T-helper 17 cell (primary cell): Measurements from ENCODE around the gene CLRN3. TPM values are rescaled to one million over a fixed set of nuclear protein-coding genes. Genes with fewer than 3 reads are reported as not detected.

Experiments used
- ATAC-seq: fragments of 150-1000 bp; cut with Tn5 transposase; 2 replicates; pipeline ENCODE4 v1.10.0; 2021; ENCODE audit warnings: mild to moderate bottlenecking, moderate library complexity
- DNase-seq, 3 donors: peaks; one replicate each; pipeline versions ENCODE4 v3.0.0 to v3.0.0-alpha.2; 2020 to 2021
- H3K9me3 ChIP-seq: one replicate; pipeline ENCODE4 v1.7.0; 2013; ENCODE audit warnings: low read length, mild to moderate bottlenecking; ENCODE audit not compliant: control insufficient read depth, poor library complexity, severe bottlenecking
- H3K27ac Mint-ChIP-seq: one replicate; pipeline ENCODE4 v1.8.0; 2022; ENCODE audit warnings: mild to moderate bottlenecking, moderate library complexity, mixed read lengths
- H3K27me3 Mint-ChIP-seq: one replicate; pipeline ENCODE4 v1.8.0; 2022; ENCODE audit warnings: mixed read lengths
- H3K36me3 Mint-ChIP-seq: one replicate; pipeline ENCODE4 v1.8.0; 2022; ENCODE audit warnings: low read depth, mixed read lengths
- H3K4me1 Mint-ChIP-seq: one replicate; pipeline ENCODE4 v1.8.0; 2022; ENCODE audit warnings: mild to moderate bottlenecking, mixed read lengths
- H3K4me3 Mint-ChIP-seq: one replicate; pipeline ENCODE4 v1.8.0; 2022; ENCODE audit warnings: mild to moderate bottlenecking, moderate library complexity, mixed read lengths
- total RNA-seq, 4 donors: library from RNA in 2 of 4; stranded (reverse) in 2 of 4; gene quantifications; one replicate each; pipeline ENCODE4 v1.2.3 and lab custom pipeline; 2022 to 2026

CLRN3 gene
- total RNA-seq, 2 donors from 2014 or later = not detected

GRCh38 chr10:127883516-127883915 lies 9.2 kb downstream of the CLRN3 start:
- H3K9me3 ChIP-seq = no peaks in the 10 kb centered on the region
- DNase-seq (no peak), ATAC-seq (no peak)
- Mint-ChIP-seq H3K4me1 (peaks cover 14% of the 10 kb centered on the region), H3K27me3 (peaks cover 19% of the 10 kb centered on the region), H3K27ac (no peak overlapping the region), H3K4me3 (no peak overlapping the region), H3K36me3 (no peaks in the 10 kb centered on the region)

DNA sequence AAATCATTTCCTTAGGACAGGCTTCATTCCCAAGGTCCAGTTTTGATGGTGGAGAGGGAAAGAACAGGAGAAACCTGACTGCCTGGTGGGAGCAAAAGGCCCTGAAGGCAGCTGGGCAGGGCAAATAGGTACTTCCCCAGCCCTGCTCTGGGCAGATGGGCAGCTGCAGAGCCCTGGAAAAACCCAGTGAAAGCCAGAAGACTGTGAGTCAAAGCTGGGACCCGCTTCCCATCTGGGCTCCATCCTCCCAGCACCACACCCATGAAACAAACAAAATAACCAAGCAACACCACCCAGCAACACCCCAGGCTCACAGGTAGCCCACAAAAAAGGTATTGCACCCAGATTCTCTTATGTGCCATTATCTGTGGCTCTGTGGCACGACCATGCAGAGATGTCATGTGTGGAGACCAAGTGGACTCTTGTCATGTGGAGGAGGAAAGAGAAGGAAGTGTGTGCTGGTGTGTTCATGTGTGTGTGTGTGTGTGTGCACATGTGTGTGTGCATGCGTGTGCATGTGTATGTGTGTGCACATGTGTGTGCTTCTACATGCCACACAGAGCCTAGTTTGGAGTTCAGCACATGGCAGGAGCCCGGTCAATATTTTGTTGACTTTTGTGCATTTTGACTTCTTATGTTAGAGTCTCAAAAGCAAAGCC lies 9.8 kb downstream of the CLRN3 start:
- no peak for DNase-seq
- Mint-ChIP-seq H3K4me3 (no peak overlapping the region), H3K27ac (no peak overlapping the region), H3K27me3 (peaks cover 13% of the 10 kb centered on the region), H3K4me1 (peaks cover 17% of the 10 kb centered on the region), H3K36me3 (no peaks in the 10 kb centered on the region)
- ATAC-seq = no peak
- H3K9me3 ChIP-seq = no peaks in the 10 kb centered on the region

DNA sequence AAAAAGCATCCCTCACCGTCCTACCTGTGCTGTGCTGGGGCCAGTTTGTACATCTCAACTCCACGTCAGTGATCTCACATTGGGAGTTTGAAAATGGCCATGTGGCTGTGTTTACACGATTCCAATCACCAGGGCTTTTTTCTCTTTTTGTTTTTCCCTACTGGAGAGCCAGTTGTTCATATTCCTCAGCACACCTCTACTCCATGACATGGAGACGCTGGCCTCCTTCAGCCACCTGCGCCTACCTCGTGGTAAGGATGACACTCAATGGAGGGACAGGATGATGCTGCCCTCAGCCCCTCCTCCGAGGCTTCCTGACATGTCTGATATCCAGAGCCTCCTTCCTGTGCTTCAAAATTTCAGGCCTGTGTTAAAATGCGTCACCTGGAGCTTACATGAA lies 10.3 kb downstream of the CLRN3 start:
- no peak for ATAC-seq
- DNase-seq = no peak
- no peaks in the 10 kb centered on the region for H3K9me3 ChIP-seq
- Mint-ChIP-seq H3K36me3 (no peaks in the 10 kb centered on the region), H3K4me3 (no peak overlapping the region), H3K27me3 (peaks cover 8% of the 10 kb centered on the region), H3K27ac (no peak overlapping the region), H3K4me1 (peaks cover 17% of the 10 kb centered on the region)

DNA sequence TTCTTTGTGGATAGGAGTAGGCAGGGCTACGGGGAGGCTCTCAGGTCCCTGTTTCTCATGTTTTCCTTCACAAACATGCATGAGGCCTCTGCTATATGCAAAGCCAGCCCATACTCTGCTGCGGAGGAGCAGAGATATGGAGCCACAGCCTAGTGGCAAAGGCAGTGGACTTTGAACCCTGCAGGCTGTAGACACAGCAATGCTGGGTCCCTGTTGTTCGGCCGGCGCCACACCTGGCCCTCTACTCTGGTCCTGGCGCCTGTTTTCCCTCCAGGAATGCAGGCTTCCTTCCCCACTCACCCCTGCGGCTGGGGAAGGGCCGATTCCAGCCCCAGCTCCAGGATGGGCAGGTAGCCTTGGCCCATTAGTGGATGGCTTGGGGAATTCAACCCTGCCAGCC lies 11.5 kb downstream of the CLRN3 start:
- H3K4me3 Mint-ChIP-seq = no peak overlapping the region

DNA sequence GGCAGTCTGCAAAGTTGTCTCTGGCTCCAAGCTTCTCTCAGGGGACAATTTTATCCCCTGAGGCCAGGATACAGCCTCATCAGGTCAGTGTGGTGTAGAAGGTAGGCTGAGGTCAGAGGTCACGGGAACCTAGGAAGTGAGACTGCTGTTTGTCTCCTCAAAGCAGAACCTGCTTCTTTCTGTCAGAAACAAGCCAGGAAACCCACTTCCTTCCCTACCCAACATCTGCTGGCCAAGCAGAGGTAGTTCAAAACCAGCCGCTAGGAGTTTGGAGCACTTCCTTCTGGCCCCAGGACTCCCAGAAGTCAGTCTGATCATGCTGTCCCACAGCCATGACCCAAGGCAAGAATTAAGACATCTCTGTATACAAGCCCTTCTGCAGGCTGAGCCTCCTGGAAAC lies 12.2 kb downstream of the CLRN3 start:
- no peak for DNase-seq
- H3K36me3 Mint-ChIP-seq = no peaks in the 10 kb centered on the region
- peaks cover under 1% of the 10 kb centered on the region for H3K27me3 Mint-ChIP-seq
- H3K9me3 ChIP-seq = no peaks in the 10 kb centered on the region
- no peak overlapping the region for H3K4me3 Mint-ChIP-seq
- ATAC-seq = peak; percentile 40
- peak overlapping the region; percentile 56 for H3K27ac Mint-ChIP-seq
- H3K4me1 Mint-ChIP-seq = peaks cover 17% of the 10 kb centered on the region

More for the DNA sequence above, 11.5 kb downstream of the CLRN3 start:
- Mint-ChIP-seq H3K27ac (peak overlapping the region; percentile 56), H3K36me3 (no peaks in the 10 kb centered on the region), H3K27me3 (peaks cover 3% of the 10 kb centered on the region), H3K4me1 (peaks cover 17% of the 10 kb centered on the region)
- no peak for DNase-seq
- no peak for ATAC-seq
- H3K9me3 ChIP-seq = no peaks in the 10 kb centered on the region

GRCh38 chr10:127878475-127879055 lies 14.2 kb downstream of the CLRN3 start:
- ATAC-seq (no peak), DNase-seq (no peak)
- no peak overlapping the region for H3K27ac Mint-ChIP-seq
- H3K4me1 Mint-ChIP-seq = peaks cover 17% of the 10 kb centered on the region
- H3K27me3 Mint-ChIP-seq = peaks cover 17% of the 10 kb centered on the region
- H3K36me3 Mint-ChIP-seq = no peaks in the 10 kb centered on the region
- H3K9me3 ChIP-seq = no peaks in the 10 kb centered on the region
- H3K4me3 Mint-ChIP-seq = no peak overlapping the region

DNA sequence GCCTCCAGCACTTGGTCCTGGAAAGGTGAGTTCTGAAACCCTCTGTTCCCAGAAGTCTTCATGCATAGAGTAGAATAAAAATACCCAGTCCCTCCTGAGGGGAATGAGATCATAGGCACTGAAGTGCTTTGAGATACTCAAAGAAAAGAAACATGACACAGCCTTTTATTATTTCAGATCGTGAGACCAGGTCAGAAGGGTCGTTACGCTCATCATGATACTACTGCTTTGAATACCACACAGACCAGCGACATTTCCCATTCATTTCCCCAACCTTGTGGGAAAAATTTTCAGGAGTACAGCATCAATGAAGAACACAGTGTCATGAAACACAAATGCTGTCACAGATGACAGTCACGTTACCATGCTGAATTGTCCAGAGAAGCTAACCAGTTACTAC lies 15.0 kb downstream of the CLRN3 start:
- Mint-ChIP-seq H3K36me3 (no peaks in the 10 kb centered on the region), H3K4me3 (no peak overlapping the region), H3K27me3 (peaks cover 25% of the 10 kb centered on the region), H3K27ac (no peak overlapping the region), H3K4me1 (peaks cover 17% of the 10 kb centered on the region)
- ATAC-seq (no peak), DNase-seq (no peak)
- no peaks in the 10 kb centered on the region for H3K9me3 ChIP-seq

- H3K9me3 ChIP-seq = no peaks in the 10 kb centered on the region
- DNase-seq (no peak), ATAC-seq (no peak)
- H3K4me1 Mint-ChIP-seq = peaks cover 17% of the 10 kb centered on the region
- no peaks in the 10 kb centered on the region for H3K36me3 Mint-ChIP-seq
- no peak overlapping the region for H3K27ac Mint-ChIP-seq
- H3K4me3 Mint-ChIP-seq = no peak overlapping the region
- peaks cover 30% of the 10 kb centered on the region for H3K27me3 Mint-ChIP-seq
Observed at GRCh38 chr10:127877116-127877515, 15.6 kb downstream of the CLRN3 start.

- Mint-ChIP-seq H3K27ac (no peak overlapping the region), H3K4me1 (peaks cover 17% of the 10 kb centered on the region)
Observed at GRCh38 chr10:127875916-127876315, 16.8 kb downstream of the CLRN3 start.

GRCh38 chr10:127875449-127875765 lies 17.3 kb downstream of the CLRN3 start:
- ATAC-seq = no peak
- no peak overlapping the region for H3K27ac Mint-ChIP-seq

More at GRCh38 chr10:127875916-127876315, 16.8 kb downstream of the CLRN3 start:
- Mint-ChIP-seq H3K27me3 (peaks cover 40% of the 10 kb centered on the region), H3K36me3 (peaks cover 2% of the 10 kb centered on the region), H3K4me3 (no peak overlapping the region)
- DNase-seq (no peak), ATAC-seq (no peak)
- H3K9me3 ChIP-seq = no peaks in the 10 kb centered on the region

DNA sequence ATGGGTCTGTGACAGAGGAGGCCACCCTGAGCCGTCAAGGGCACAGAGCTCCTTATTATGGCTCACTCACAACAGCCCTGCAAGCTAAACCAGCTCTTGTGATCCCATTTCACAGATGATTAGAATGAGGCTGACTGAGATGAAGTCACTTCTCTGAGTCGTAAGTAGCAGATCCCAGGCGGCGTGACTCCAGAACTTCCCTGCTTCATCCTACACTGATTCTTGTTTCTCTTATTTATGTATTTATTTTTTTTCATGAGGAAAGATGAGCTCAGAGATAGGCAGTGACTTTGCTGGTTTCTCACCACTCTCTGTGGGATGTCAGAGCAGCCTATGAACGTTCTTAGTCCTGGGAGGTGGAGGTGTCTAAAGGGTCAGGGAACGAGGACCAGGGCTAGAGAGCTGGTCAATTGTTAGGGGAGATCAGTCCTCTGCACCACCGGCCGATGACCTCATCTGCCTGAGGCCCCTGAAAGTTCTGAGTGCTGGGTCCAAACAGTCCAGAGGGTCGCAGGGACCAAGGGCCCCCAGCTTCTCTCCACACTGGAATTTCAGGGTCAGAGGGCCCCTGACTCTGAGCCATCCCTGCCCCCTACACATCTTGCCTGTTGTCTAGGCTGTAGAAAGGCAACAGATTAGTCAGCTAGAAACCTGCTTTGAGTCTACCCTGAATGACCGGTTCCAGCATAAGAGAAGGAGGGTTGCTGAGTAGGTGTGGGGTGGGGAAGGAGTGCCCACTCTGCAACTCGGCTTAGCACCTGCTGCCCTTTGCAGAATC lies 17.9 kb downstream of the CLRN3 start:
- H3K36me3 Mint-ChIP-seq = peaks cover 4% of the 10 kb centered on the region
- H3K27me3 Mint-ChIP-seq = peaks cover 41% of the 10 kb centered on the region
- no peak overlapping the region for H3K4me3 Mint-ChIP-seq
- H3K9me3 ChIP-seq = no peaks in the 10 kb centered on the region
- DNase-seq (no peak), ATAC-seq (no peak)
- H3K27ac Mint-ChIP-seq = no peak overlapping the region
- H3K4me1 Mint-ChIP-seq = peaks cover 10% of the 10 kb centered on the region

More at GRCh38 chr10:127875449-127875765, 17.3 kb downstream of the CLRN3 start:
- Mint-ChIP-seq H3K4me1 (peaks cover 14% of the 10 kb centered on the region), H3K36me3 (peaks cover 4% of the 10 kb centered on the region), H3K27me3 (peaks cover 41% of the 10 kb centered on the region), H3K4me3 (no peak overlapping the region)
- DNase-seq = no peak
- no peaks in the 10 kb centered on the region for H3K9me3 ChIP-seq

DNA sequence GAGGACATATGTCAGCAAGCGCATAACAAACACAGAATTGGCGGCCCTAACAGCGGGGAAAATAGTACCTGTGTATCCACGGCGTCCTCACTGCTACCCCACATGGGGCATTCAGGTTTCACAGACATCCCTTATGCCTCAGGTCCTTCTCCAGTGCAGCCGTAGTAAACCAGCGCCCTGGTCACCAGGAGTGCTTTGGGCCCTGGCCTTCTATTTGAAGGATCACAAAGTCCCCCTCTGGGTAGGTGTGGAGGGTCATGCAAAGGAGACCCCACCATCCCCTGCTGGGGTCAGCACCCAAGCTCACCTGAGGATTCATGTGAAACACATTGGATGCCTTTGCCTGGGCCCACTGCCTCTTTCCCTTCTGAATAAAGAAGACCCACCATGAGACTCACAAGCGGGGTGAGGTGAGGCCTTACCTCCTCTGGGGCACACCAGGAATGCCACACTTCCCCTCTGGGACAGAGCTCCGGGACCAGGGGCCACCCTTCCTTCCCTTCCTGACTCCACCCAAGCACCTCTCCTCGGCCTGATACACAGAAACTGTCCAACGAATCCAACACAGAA lies 18.8 kb downstream of the CLRN3 start:
- DNase-seq = no peak
- H3K27ac Mint-ChIP-seq = no peak overlapping the region
- ATAC-seq = no peak
- no peak overlapping the region for H3K4me3 Mint-ChIP-seq
- peaks cover 4% of the 10 kb centered on the region for H3K36me3 Mint-ChIP-seq
- H3K9me3 ChIP-seq = no peaks in the 10 kb centered on the region
- H3K27me3 Mint-ChIP-seq = peaks cover 41% of the 10 kb centered on the region
- peaks cover 6% of the 10 kb centered on the region for H3K4me1 Mint-ChIP-seq

DNA sequence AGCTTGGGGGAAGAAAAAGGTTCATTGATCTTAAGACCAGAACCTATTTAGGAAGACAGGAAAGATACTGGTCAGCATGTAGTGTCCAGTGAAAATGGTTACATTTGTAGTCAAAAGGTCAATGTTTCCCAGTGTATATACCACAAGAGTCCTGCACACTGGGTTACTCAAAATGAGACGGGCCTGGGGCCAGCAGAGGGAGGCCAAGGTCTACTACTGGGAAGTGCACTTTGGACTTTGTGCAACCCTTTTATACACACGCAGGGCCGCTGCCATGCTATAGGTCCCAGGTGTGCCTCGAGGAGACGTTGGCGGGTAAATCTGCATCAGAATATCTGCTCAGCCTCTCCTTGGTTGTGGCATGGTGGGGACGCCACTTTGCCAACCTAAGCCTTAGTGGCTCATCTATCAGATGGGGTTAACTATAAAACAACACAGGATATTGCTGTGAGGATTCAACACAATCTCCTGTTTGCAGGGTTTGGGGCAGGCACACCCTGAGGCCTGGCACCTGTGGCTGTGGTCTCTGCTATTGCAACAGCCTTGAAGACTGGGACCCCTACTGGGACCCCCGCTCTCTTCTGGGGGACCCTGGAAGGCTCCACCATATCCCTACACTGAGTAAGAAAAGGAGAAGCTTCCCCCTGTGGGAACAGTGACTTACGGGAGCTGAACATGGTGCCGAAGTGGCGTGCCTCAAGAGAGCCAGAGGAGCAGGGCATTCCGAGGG lies 19.7 kb downstream of the CLRN3 start:
- H3K9me3 ChIP-seq = no peaks in the 10 kb centered on the region
- H3K27ac Mint-ChIP-seq = no peak overlapping the region
- H3K36me3 Mint-ChIP-seq = peaks cover 4% of the 10 kb centered on the region
- no peak for ATAC-seq
- H3K4me1 Mint-ChIP-seq = peaks cover 4% of the 10 kb centered on the region
- DNase-seq = no peak
- peaks cover 45% of the 10 kb centered on the region for H3K27me3 Mint-ChIP-seq
- H3K4me3 Mint-ChIP-seq = no peak overlapping the region
